NT2/D1 (cell line): Measurements from ENCODE around the gene IMPA2.
"Not testable (repeated sequence)": the region's sequence is repeated elsewhere in the genome, so short reads cannot be mapped to it uniquely, and the experiment has no call there.

Experiments used
- DNase-seq: peaks from one replicate; pipeline ENCODE4 v3.0.0-alpha.2; 2011; ENCODE audit warnings: low read depth, low spot score
- H3K27me3 ChIP-seq: 2 replicates; pipeline ENCODE4 v1.6.0; 2011; ENCODE audit warnings: mild to moderate bottlenecking; ENCODE audit not compliant: insufficient read length, insufficient read depth
- H3K36me3 ChIP-seq: 2 replicates; pipeline ENCODE4 v1.6.1; 2011; ENCODE audit warnings: mild to moderate bottlenecking, low read length, mixed read lengths; ENCODE audit not compliant: insufficient read depth, insufficient read length
- H3K4me1 ChIP-seq: 2 replicates; pipeline ENCODE4 v1.5.1; 2011; ENCODE audit not compliant: insufficient read depth, insufficient read length
- H3K4me3 ChIP-seq: 2 replicates; pipeline ENCODE4 v1.5.1; 2011; ENCODE audit warnings: low read depth; ENCODE audit not compliant: insufficient read length
- H3K9ac ChIP-seq: 2 replicates; pipeline ENCODE4 v1.6.0; 2011; ENCODE audit warnings: low read depth; ENCODE audit not compliant: insufficient read length
- H3K9me3 ChIP-seq: 2 replicates; pipeline ENCODE4 v1.5.1; 2011; ENCODE audit warnings: mild to moderate bottlenecking, low read length; ENCODE audit not compliant: insufficient read depth
- SUZ12 ChIP-seq: IDR thresholded peaks from 2 replicates; pipeline ENCODE4 v1.6.1; 2011; ENCODE audit not compliant: insufficient read length, insufficient read depth; ENCODE audit errors: extremely low read depth
- YY1 ChIP-seq: IDR thresholded peaks from 2 replicates; pipeline ENCODE4 v1.6.1; 2011; ENCODE audit not compliant: insufficient read length, insufficient read depth
- ZNF274 ChIP-seq: IDR thresholded peaks from 2 replicates; pipeline ENCODE4 v1.6.1; 2011; ENCODE audit warnings: mild to moderate bottlenecking, low read depth, low read length

IMPA2 gene

DNA sequence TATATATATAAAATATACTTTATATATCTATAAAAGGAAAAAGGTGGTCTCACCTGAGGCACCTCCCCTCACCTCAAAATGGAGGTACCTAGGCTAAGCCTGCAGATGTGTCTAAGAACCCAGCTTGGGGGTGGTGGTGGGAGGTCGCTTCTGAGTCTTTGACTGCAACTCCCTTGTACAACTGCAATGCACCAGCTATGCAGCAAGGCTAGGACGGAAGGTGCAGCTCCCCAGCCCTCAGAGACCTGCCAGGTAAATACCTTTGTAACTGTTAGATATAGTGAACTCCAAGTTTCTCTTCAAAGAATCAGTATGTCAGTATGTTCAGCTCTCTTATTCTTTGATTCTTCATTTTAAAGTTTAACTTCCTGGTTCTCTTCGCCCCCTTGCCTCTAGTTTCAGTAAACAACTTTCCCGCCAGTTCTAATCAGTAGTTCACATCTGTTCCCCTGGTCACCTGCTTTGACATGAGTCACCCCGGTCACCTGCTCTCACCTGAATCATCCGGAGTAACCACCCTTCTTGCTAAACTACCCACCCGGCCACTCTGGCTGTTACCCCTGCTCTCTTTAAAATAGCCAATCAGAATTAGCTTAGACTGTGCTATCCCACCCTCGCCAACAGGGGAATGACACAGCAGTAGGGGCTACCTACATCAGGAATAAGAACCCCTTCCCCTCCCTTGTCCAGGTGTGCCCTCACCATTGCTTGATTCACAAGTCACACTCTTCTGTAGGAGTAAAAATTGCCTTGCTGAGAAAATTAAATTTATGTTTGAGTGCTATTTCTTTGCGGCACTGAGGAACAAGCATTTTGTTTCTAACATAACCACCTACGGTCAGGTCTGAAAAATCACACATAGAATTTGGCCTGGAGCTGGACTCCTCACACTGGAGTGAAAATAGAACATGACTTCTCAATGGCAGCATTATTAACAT is 24.7 kb upstream of the IMPA2 start:
- no peak for DNase-seq
- Histone ChIP-seq H3K4me3 (no peak overlapping the region), H3K9me3 (peaks cover 23% of the 10 kb centered on the region), H3K27me3 (no peaks in the 10 kb centered on the region), H3K9ac (no peak overlapping the region), H3K36me3 (no peaks in the 10 kb centered on the region), H3K4me1 (peaks cover under 1% of the 10 kb centered on the region)
- TF ChIP-seq ZNF274, result no peak
- no peak for TF ChIP-seq SUZ12
- no peak for TF ChIP-seq YY1

GRCh38 chr18:11957636-11958035 is 23.7 kb upstream of the IMPA2 start:
- H3K4me3 ChIP-seq, result no peak overlapping the region
- H3K27me3 ChIP-seq, result no peaks in the 10 kb centered on the region
- TF ChIP-seq YY1, result no peak
- TF ChIP-seq SUZ12, result no peak
- no peak for TF ChIP-seq ZNF274
- no peak overlapping the region for H3K9ac ChIP-seq
- peaks cover 23% of the 10 kb centered on the region for H3K9me3 ChIP-seq
- no peak for DNase-seq
- no peaks in the 10 kb centered on the region for H3K4me1 ChIP-seq
- no peaks in the 10 kb centered on the region for H3K36me3 ChIP-seq

DNA sequence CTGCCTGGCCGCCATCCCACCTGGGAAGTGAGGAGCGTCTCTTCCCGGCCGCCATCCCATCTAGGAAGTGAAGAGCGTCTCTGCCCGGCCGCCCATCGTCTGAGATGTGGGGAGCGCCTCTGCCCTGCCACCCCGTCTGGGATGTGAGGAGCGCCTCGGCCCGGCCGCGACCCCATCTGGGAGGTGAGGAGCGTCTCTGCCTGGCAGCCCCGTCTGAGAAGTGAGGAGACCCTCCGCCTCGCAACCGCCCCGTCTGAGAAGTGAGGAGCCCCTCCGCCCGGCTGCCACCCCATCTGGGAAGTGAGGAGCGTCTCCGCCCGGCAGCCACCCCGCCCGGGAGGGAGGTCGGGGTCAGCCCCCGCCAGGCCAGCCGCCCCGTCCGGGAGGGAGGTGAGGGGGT is 21.7 kb upstream of the IMPA2 start:
- not testable (repeated sequence) for H3K36me3 ChIP-seq, H3K4me3 ChIP-seq, H3K4me1 ChIP-seq, DNase-seq, H3K27me3 ChIP-seq, H3K9ac ChIP-seq
- H3K9me3 ChIP-seq, result peaks cover 23% of the 10 kb centered on the region

DNA sequence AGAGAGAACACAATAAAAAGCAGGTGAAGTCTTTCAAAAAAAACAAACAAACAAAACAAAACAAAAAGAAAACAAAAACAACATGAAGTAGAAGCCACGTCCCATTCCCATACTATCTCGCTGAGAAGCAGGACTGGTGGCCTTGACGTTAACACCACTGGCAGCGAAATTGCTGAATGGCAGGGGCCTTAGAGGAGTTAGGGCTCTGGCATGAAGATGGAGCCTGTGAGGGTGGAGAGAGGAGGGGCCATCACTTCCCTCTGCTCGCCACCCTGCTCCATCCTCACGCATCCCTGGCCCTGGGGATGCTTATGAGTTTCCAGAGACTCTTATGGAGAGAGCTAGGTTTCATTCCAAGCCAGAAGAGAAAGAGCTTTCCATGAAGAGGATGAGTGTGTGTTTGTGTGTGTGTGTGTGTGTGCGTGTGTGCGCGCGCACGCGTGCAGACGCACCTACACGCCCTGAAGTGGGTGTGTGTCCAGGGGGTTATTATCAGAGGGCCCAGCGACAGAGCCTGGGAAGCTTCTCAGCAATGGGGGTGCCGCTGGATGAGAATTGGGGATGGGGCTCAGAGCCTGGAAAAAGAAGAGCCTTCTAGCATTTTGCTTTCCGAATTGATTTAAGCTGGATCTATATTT is 20.4 kb upstream of the IMPA2 start:
- no peaks in the 10 kb centered on the region for H3K36me3 ChIP-seq
- no peaks in the 10 kb centered on the region for H3K4me1 ChIP-seq
- no peak overlapping the region for H3K4me3 ChIP-seq
- no peak for TF ChIP-seq SUZ12
- TF ChIP-seq ZNF274, result no peak
- TF ChIP-seq YY1, result no peak
- no peak for DNase-seq
- no peaks in the 10 kb centered on the region for H3K27me3 ChIP-seq
- H3K9ac ChIP-seq, result no peak overlapping the region
- peaks cover 23% of the 10 kb centered on the region for H3K9me3 ChIP-seq

GRCh38 chr18:11962597-11962996 is 18.7 kb upstream of the IMPA2 start:
- Histone ChIP-seq H3K9me3 (peaks cover 9% of the 10 kb centered on the region), H3K4me3 (no peak overlapping the region), H3K36me3 (no peaks in the 10 kb centered on the region), H3K4me1 (no peaks in the 10 kb centered on the region), H3K9ac (no peak overlapping the region), H3K27me3 (no peaks in the 10 kb centered on the region)
- DNase-seq, result no peak
- TF ChIP-seq YY1 (no peak), SUZ12 (no peak), ZNF274 (no peak)

DNA sequence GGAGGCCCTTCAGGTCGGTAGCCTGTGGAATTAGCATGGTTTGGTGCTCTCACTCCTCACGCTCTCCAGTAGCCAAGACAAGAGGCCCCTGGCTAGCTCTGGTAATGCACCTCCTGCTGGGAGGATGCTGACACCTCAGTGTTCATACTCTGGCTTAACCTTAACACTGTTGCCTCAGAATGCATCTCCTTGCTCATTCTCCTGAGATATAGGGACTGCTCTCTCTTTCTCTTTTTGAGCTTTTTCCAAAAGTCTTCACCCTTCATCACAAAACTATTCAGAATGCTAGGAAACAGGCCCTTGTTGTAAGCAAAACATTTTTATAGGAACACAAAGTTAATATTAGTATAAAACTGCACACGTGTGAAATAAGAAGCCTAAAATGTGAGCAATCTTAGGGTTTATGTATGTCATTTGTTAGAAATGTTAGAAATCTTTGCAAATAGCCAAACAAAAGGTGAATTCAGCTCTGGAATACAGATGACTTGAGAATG is 17.3 kb upstream of the IMPA2 start:
- no peak for DNase-seq
- no peaks in the 10 kb centered on the region for H3K4me1 ChIP-seq
- H3K9ac ChIP-seq, result no peak overlapping the region
- no peaks in the 10 kb centered on the region for H3K9me3 ChIP-seq
- TF ChIP-seq SUZ12 (no peak), YY1 (no peak), ZNF274 (no peak)
- no peaks in the 10 kb centered on the region for H3K36me3 ChIP-seq
- H3K27me3 ChIP-seq, result no peaks in the 10 kb centered on the region
- H3K4me3 ChIP-seq, result no peak overlapping the region
